ENCODE data around the gene CLDN7. TPM values are rescaled to one million over a fixed set of nuclear protein-coding genes. Genes with fewer than 3 reads are reported as not detected.

The CLDN7 gene
- total RNA-seq, 1 experiment from 2014 or later = 147 TPM

DNA sequence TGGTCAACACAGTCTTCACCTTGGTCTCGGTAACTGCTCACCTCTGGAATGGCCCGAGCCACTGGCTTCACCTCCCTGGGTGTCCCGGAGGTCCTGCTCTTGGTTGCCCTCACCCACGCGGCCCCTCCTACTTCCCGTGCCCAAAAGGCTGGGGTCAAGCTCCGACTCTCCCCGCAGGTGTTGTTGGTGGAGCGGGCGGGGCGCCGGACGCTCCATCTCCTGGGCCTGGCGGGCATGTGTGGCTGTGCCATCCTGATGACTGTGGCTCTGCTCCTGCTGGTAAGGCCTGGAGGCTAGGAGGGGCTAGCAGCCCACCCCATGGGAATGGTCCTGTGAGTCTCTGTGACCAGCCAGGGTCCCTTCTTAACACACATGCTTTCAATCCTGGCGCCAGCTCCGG is 22.6 kb upstream of the CLDN7 start:
- no peak overlapping the region for H3K27ac ChIP-seq (ENCODE audit: low read length)
- H3K27me3 ChIP-seq (ENCODE audit: low read length) = no peaks in the 10 kb centered on the region
- H3K4me2 ChIP-seq (ENCODE audit: low read length) = no peak overlapping the region
- no peaks in the 10 kb centered on the region for H4K20me1 ChIP-seq (ENCODE audit: low read length)
- H3K4me3 ChIP-seq (ENCODE audit: low read length) = no peak overlapping the region
- ChIA-PET CTCF (no interaction called here), POLR2A (ENCODE audit: unreplicated experiment) (no interaction called here)
- H3K4me1 ChIP-seq (ENCODE audit: insufficient read depth, low read length) = peaks cover 10% of the 10 kb centered on the region
- no peaks in the 10 kb centered on the region for H3K9me2 ChIP-seq (replicated peaks; ENCODE audit: low read length)
- DNase-seq (no peak), ATAC-seq (no peak)
- H3K36me3 ChIP-seq (ENCODE audit: low read depth, low read length) = no peaks in the 10 kb centered on the region
- H2AFZ ChIP-seq (ENCODE audit: low read length) = no peak overlapping the region
- no peaks in the 10 kb centered on the region for H3K79me2 ChIP-seq (ENCODE audit: low read length)
- no peak for TF ChIP-seq EZH2 (IDR thresholded peaks at IDR 0.05; ENCODE audit: low read length, unreplicated experiment)
- no peaks in the 10 kb centered on the region for H3F3A ChIP-seq (ENCODE audit: low read length, unreplicated experiment)
- H3K9me3 ChIP-seq (ENCODE audit: low read length) = no peaks in the 10 kb centered on the region
- intact Hi-C loops (cut with micrococcal nuclease) = no loop called here
- BruUV-seq (replicated peaks) = no TSS peak
- H3K9ac ChIP-seq (ENCODE audit: low read length) = no peak overlapping the region

DNA sequence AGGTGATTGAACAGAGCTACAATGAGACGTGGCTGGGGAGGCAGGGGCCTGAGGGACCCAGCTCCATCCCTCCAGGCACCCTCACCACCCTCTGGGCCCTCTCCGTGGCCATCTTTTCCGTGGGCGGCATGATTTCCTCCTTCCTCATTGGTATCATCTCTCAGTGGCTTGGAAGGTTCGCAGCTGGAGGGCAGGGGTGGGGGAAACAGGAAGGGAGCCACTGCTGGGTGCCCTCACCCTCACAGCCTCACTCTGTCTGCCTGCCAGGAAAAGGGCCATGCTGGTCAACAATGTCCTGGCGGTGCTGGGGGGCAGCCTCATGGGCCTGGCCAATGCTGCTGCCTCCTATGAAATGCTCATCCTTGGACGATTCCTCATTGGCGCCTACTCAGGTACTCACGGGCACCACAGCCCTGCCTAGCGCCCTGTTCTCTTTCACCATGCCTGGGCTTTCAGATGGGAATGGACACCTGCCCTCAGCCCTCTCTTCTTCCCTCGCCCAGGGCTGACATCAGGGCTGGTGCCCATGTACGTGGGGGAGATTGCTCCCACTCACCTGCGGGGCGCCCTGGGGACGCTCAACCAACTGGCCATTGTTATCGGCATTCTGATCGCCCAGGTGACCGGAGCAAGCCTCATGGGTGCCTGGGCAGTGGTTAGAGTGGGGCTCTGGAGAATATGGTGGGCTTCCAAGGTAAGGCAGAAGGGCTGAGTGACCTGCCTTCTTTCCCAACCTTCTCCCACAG is 21.4 kb upstream of the CLDN7 start:
- Histone ChIP-seq H3K9me2 (replicated peaks; ENCODE audit: low read length) (no peaks in the 10 kb centered on the region), H3K4me1 (ENCODE audit: insufficient read depth, low read length) (peaks cover 10% of the 10 kb centered on the region), H3K36me3 (ENCODE audit: low read depth, low read length) (no peaks in the 10 kb centered on the region), H3K27ac (ENCODE audit: low read length) (no peak overlapping the region), H3K9ac (ENCODE audit: low read length) (no peak overlapping the region), H3F3A (ENCODE audit: low read length, unreplicated experiment) (no peaks in the 10 kb centered on the region), H3K79me2 (ENCODE audit: low read length) (no peaks in the 10 kb centered on the region), H4K20me1 (ENCODE audit: low read length) (no peaks in the 10 kb centered on the region), H2AFZ (ENCODE audit: low read length) (no peak overlapping the region), H3K4me2 (ENCODE audit: low read length) (no peak overlapping the region), H3K9me3 (ENCODE audit: low read length) (no peaks in the 10 kb centered on the region), H3K4me3 (ENCODE audit: low read length) (no peak overlapping the region), H3K27me3 (ENCODE audit: low read length) (no peaks in the 10 kb centered on the region)
- no TSS peak for BruUV-seq (replicated peaks)
- no peak for ATAC-seq
- TF ChIP-seq EZH2phosphoT487 (IDR thresholded peaks at IDR 0.05; ENCODE audit: borderline replicate concordance, low read length) (no peak), EZH2 (IDR thresholded peaks at IDR 0.05; ENCODE audit: low read length, unreplicated experiment) (no peak)
- TF ChIP-seq, protein P1, sequence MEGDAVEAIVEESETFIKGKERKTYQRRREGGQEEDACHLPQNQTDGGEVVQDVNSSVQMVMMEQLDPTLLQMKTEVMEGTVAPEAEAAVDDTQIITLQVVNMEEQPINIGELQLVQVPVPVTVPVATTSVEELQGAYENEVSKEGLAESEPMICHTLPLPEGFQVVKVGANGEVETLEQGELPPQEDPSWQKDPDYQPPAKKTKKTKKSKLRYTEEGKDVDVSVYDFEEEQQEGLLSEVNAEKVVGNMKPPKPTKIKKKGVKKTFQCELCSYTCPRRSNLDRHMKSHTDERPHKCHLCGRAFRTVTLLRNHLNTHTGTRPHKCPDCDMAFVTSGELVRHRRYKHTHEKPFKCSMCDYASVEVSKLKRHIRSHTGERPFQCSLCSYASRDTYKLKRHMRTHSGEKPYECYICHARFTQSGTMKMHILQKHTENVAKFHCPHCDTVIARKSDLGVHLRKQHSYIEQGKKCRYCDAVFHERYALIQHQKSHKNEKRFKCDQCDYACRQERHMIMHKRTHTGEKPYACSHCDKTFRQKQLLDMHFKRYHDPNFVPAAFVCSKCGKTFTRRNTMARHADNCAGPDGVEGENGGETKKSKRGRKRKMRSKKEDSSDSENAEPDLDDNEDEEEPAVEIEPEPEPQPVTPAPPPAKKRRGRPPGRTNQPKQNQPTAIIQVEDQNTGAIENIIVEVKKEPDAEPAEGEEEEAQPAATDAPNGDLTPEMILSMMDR (conservative IDR thresholded peaks at IDR 0.05; ENCODE audit: low read depth, low read length) = no peak
- POLR2A ChIA-PET (ENCODE audit: unreplicated experiment) = no interaction called here
- no peak for DNase-seq
- CTCF ChIA-PET = no interaction called here
- intact Hi-C loops (cut with micrococcal nuclease) = no loop called here

DNA sequence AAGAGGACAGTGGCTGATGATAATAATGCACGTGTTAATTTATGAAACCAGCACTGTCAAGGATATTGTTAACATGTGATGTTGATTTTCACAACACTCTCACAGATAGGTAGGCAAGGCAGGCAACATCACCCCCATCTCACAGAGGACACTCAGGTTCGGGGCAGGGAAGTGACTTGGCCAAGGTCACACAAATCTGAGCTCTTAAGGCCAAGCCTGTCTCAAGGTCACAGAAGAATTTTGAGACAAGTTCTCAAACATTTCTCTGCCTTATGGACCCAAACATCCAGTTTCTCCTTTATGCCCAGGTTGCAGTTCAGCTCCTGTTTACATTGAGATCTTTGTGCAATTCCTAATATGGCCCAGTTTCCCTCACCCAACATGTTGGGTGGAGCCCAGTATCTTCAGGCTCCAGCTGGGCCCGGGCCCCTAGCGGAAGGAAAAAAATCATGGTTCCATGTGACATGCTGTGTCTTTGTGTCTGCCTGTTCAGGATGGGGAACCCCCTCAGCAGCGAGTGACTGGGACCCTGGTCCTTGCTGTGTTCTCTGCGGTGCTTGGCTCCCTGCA is 20.6 kb upstream of the CLDN7 start:
- H3K4me2 ChIP-seq (ENCODE audit: low read length) = no peak overlapping the region
- H3K9me2 ChIP-seq (replicated peaks; ENCODE audit: low read length) = no peaks in the 10 kb centered on the region
- no peaks in the 10 kb centered on the region for H3K27me3 ChIP-seq (ENCODE audit: low read length)

More for the DNA sequence above, 20.6 kb upstream of the CLDN7 start:
- no TSS peak for BruUV-seq (replicated peaks)
- TF ChIP-seq, protein P1 (conservative IDR thresholded peaks at IDR 0.05; ENCODE audit: low read depth, low read length) = no peak
- Histone ChIP-seq H3K79me2 (ENCODE audit: low read length) (no peaks in the 10 kb centered on the region), H3K4me1 (ENCODE audit: insufficient read depth, low read length) (peaks cover 10% of the 10 kb centered on the region), H3K9ac (ENCODE audit: low read length) (no peak overlapping the region), H3K36me3 (ENCODE audit: low read depth, low read length) (no peaks in the 10 kb centered on the region), H3F3A (ENCODE audit: low read length, unreplicated experiment) (no peaks in the 10 kb centered on the region), H3K27ac (ENCODE audit: low read length) (no peak overlapping the region), H3K4me3 (ENCODE audit: low read length) (no peak overlapping the region), H4K20me1 (ENCODE audit: low read length) (no peaks in the 10 kb centered on the region), H3K9me3 (ENCODE audit: low read length) (no peaks in the 10 kb centered on the region), H2AFZ (ENCODE audit: low read length) (no peak overlapping the region)
- ATAC-seq (no peak), DNase-seq (no peak)
- ChIA-PET CTCF (interaction anchor here (0.6 to 1.2 kb wide), 2 partner anchors 9 to 14 kb away, joined by 3 read pairs; no protein-coding TSS in a partner anchor), POLR2A (ENCODE audit: unreplicated experiment) (no interaction called here)
- intact Hi-C loops (cut with micrococcal nuclease) = no loop called here
